NB4 (cell line): Measurements from ENCODE around the gene BTNL8.

ENCODE experiments used
- DNase-seq: peaks from one replicate; pipeline ENCODE4 v3.0.0; 2010; ENCODE audit warnings: low read depth
- H3K4me3 ChIP-seq: one replicate; pipeline ENCODE4 v1.5.1; 2011; ENCODE audit warnings: mild to moderate bottlenecking, low read depth, low read length, moderate library complexity
- MAX ChIP-seq: IDR thresholded peaks from 2 replicates; pipeline ENCODE4 v1.6.1; 2011; ENCODE audit warnings: low read depth, low read length
- MYC ChIP-seq: IDR thresholded peaks from 2 replicates; pipeline ENCODE4 v1.6.1; 2011; ENCODE audit warnings: low read depth, low read length
- POLR2A ChIP-seq: IDR thresholded peaks from 2 replicates; pipeline ENCODE4 v1.6.1; 2011; ENCODE audit warnings: mild to moderate bottlenecking; ENCODE audit not compliant: insufficient read length; ENCODE audit errors: extremely low read depth
- TF ChIP-seq, protein P1 (sequence below): IDR thresholded peaks from one replicate; pipeline ENCODE4 v1.5.1; 2012; ENCODE audit warnings: low read depth, low read length

Gene BTNL8

GRCh38 chr5:180910735-180911134 is 11.8 kb downstream of the BTNL8 start:
- no peak for DNase-seq
- no peak for TF ChIP-seq MAX
- TF ChIP-seq, protein P1, sequence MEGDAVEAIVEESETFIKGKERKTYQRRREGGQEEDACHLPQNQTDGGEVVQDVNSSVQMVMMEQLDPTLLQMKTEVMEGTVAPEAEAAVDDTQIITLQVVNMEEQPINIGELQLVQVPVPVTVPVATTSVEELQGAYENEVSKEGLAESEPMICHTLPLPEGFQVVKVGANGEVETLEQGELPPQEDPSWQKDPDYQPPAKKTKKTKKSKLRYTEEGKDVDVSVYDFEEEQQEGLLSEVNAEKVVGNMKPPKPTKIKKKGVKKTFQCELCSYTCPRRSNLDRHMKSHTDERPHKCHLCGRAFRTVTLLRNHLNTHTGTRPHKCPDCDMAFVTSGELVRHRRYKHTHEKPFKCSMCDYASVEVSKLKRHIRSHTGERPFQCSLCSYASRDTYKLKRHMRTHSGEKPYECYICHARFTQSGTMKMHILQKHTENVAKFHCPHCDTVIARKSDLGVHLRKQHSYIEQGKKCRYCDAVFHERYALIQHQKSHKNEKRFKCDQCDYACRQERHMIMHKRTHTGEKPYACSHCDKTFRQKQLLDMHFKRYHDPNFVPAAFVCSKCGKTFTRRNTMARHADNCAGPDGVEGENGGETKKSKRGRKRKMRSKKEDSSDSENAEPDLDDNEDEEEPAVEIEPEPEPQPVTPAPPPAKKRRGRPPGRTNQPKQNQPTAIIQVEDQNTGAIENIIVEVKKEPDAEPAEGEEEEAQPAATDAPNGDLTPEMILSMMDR: no peak
- H3K4me3 ChIP-seq: no peak overlapping the region

GRCh38 chr5:180914646-180915045 is 15.7 kb downstream of the BTNL8 start:
- TF ChIP-seq POLR2A: no peak
- TF ChIP-seq MYC: no peak
- TF ChIP-seq MAX: no peak
- TF ChIP-seq, protein P1: no peak
- no peak overlapping the region for H3K4me3 ChIP-seq
- DNase-seq: no peak

GRCh38 chr5:180915924-180916323 is 17.0 kb downstream of the BTNL8 start:
- no peak overlapping the region for H3K4me3 ChIP-seq
- TF ChIP-seq MYC: no peak
- TF ChIP-seq, protein P1: no peak
- TF ChIP-seq MAX: no peak
- no peak for TF ChIP-seq POLR2A
- DNase-seq: peak; percentile 53

GRCh38 chr5:180918380-180918779 is 19.4 kb downstream of the BTNL8 start:
- no peak for DNase-seq
- TF ChIP-seq MYC (no peak), MAX (no peak), POLR2A (no peak)
- TF ChIP-seq, protein P1: no peak

GRCh38 chr5:180920710-180921109 is 21.8 kb downstream of the BTNL8 start:
- TF ChIP-seq, protein P1: no peak
- TF ChIP-seq MAX: no peak
- no peak for TF ChIP-seq MYC
- no peak for TF ChIP-seq POLR2A
- DNase-seq: no peak

More at GRCh38 chr5:180918380-180918779, 19.4 kb downstream of the BTNL8 start:
- no peak overlapping the region for H3K4me3 ChIP-seq

DNA sequence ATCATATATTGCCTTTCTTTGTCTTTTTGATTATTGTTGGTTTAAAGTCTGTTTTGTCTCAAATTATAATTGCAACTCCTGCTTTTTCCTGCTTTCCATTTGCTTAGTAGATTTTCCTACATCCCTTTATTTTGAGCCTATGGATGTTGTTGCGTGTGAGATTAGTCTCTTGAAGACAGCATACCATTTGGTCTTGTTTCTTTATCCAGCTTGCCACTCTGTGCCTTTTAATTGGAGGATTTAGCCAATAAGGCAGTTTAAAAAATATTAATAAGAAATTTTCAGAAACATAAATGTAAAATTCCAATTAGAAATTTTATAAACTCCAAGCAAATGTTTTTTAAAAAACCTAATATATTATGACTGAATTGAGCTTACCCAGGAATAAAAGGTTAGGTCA is 24.0 kb downstream of the BTNL8 start:
- DNase-seq: no peak
- TF ChIP-seq, protein P1: no peak
- TF ChIP-seq MAX: no peak
- no peak for TF ChIP-seq POLR2A
- no peak for TF ChIP-seq MYC
- H3K4me3 ChIP-seq: no peak overlapping the region

More at GRCh38 chr5:180920710-180921109, 21.8 kb downstream of the BTNL8 start:
- no peak overlapping the region for H3K4me3 ChIP-seq
